Measurements from ENCODE around the gene APBA2. TPM values are rescaled to one million over a fixed set of nuclear protein-coding genes. Genes with fewer than 3 reads are reported as not detected.

The APBA2 gene
- total and polyA plus RNA-seq, 2 donors from 2014 or later: 1.0 to 6.1 TPM

DNA sequence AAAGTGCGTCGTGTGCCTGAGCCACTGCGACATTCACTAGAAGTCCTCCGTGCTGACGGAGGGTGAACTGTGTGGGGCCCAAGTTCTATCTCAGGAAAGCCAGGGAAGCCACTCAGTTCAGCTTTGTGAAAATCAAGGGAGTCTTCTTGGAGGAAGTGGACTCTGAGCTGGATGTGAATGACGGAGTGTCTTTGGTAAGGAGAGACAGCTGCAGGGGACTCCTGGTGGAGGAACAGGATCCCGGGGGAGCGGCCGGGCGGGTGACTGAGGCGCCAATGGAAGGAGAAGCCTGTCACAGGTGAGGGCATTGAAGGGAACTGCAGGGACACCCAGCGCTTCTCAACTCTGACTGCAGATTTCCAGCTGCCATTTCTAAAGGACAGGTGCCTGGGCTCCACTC, 75.6 kb downstream of the APBA2 start:
- H3K9ac ChIP-seq (ENCODE audit: low read length in 3 of 3): no peak overlapping the region
- no peak overlapping the region for H3K27ac ChIP-seq (ENCODE audit: low read depth in 2 of 2, low read length in 2 of 2)
- FAIRE-seq: no peak
- DNase-seq: no peak
- no peak overlapping the region for H3K4me3 ChIP-seq (ENCODE audit: low read length in 3 of 3)
- no peaks in the 10 kb centered on the region for H3K9me3 ChIP-seq (ENCODE audit: control insufficient read depth in 2 of 3, insufficient read depth in 1 of 3, low read length in 3 of 3)
- intact Hi-C loops (cut with DNase I): no loop called here
- no peaks in the 10 kb centered on the region for H3K27me3 ChIP-seq (ENCODE audit: control insufficient read depth, insufficient read depth, low read length)
- TF ChIP-seq, protein P1, sequence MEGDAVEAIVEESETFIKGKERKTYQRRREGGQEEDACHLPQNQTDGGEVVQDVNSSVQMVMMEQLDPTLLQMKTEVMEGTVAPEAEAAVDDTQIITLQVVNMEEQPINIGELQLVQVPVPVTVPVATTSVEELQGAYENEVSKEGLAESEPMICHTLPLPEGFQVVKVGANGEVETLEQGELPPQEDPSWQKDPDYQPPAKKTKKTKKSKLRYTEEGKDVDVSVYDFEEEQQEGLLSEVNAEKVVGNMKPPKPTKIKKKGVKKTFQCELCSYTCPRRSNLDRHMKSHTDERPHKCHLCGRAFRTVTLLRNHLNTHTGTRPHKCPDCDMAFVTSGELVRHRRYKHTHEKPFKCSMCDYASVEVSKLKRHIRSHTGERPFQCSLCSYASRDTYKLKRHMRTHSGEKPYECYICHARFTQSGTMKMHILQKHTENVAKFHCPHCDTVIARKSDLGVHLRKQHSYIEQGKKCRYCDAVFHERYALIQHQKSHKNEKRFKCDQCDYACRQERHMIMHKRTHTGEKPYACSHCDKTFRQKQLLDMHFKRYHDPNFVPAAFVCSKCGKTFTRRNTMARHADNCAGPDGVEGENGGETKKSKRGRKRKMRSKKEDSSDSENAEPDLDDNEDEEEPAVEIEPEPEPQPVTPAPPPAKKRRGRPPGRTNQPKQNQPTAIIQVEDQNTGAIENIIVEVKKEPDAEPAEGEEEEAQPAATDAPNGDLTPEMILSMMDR (IDR thresholded peaks at IDR 0.05; ENCODE audit: borderline replicate concordance, extremely low read depth, insufficient read depth): no peak
- no peaks in the 10 kb centered on the region for H3K4me1 ChIP-seq (ENCODE audit: control insufficient read depth in 2 of 3, insufficient read depth in 2 of 3, low read depth in 1 of 3, low read length in 3 of 3)
- no peaks in the 10 kb centered on the region for H3K36me3 ChIP-seq (ENCODE audit: control insufficient read depth in 2 of 3, insufficient read depth in 3 of 3, low read length in 3 of 3)

DNA sequence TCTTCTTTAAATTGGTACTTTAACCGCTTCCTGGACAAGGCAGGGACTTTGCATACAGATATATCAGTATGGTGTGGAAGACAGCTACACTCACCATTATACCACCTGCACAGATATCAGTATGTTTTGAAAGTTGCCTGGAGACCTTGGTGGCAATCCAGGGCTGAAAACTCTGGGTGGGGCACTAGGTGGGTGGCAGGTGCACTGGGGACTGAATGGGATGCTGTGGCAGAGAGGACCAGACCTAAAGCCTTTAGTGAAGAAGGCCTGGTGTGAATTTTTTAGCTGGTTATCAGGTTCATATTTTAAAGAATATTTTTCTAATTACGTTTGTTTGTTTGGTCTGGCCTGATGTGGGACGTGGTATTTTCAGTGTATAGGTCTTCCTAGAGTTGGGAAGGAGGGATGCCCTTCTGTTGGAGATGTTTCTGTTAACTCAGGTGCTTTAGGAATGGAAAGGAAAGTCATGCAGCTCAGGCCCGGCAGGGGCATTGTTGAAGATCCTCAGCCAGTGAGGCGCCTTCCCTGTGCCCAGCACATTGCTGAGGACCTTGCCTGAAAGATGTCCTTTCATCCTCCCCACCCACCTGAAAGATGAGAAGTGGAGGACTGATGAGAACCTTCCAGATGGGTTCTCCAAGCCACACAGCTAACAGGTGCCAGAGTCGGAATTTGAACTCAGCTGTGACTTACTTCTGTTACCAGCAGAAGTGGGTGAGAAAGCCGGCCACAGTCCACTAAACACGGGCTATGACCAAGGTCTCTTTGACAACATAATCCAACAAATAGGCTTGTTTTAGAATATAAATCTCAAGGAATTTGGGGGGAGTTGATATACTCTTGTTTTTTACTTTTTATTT, 77.3 kb downstream of the APBA2 start:
- Histone ChIP-seq H3K36me3 (ENCODE audit: control insufficient read depth in 2 of 3, insufficient read depth in 3 of 3, low read length in 3 of 3) (no peaks in the 10 kb centered on the region), H3K4me1 (ENCODE audit: control insufficient read depth in 2 of 3, insufficient read depth in 2 of 3, low read depth in 1 of 3, low read length in 3 of 3) (no peaks in the 10 kb centered on the region), H3K9ac (ENCODE audit: low read length in 3 of 3) (no peak overlapping the region), H3K27ac (ENCODE audit: low read depth in 2 of 2, low read length in 2 of 2) (no peak overlapping the region), H3K4me3 (ENCODE audit: low read length in 3 of 3) (no peak overlapping the region), H3K27me3 (ENCODE audit: control insufficient read depth, insufficient read depth, low read length) (no peaks in the 10 kb centered on the region), H3K9me3 (ENCODE audit: control insufficient read depth in 2 of 3, insufficient read depth in 1 of 3, low read length in 3 of 3) (no peaks in the 10 kb centered on the region)
- intact Hi-C loops (cut with DNase I): no loop called here
- DNase-seq: no peak
- TF ChIP-seq, protein P1 (IDR thresholded peaks at IDR 0.05; ENCODE audit: borderline replicate concordance, extremely low read depth, insufficient read depth): no peak
- no peak for FAIRE-seq

DNA sequence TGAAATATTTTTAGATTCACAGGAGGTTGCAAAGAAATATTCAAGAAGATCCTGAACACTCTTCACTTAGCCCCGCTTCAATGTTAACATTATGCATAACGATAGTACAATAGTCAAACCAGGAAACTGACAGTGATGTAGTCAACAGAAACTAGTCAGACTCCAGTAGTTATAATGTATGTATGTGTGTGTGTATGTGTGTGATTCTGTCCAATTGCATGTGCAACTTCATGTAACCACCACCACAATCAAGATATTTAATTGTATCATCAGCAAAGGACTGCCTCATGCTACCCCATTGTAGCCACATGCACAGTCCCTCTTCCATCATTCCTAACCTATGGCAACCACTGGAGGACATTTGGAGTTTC, 77.9 kb downstream of the APBA2 start:
- DNase-seq (no peak), FAIRE-seq (no peak)
- H3K9me3 ChIP-seq (ENCODE audit: control insufficient read depth in 2 of 3, insufficient read depth in 1 of 3, low read length in 3 of 3): no peaks in the 10 kb centered on the region
- H3K27ac ChIP-seq (ENCODE audit: low read depth in 2 of 2, low read length in 2 of 2): no peak overlapping the region
- no peak overlapping the region for H3K9ac ChIP-seq (ENCODE audit: low read length in 3 of 3)
- no peaks in the 10 kb centered on the region for H3K4me1 ChIP-seq (ENCODE audit: control insufficient read depth in 2 of 3, insufficient read depth in 2 of 3, low read depth in 1 of 3, low read length in 3 of 3)
- intact Hi-C loops (cut with DNase I): no loop called here
- no peaks in the 10 kb centered on the region for H3K27me3 ChIP-seq (ENCODE audit: control insufficient read depth, insufficient read depth, low read length)
- TF ChIP-seq, protein P1 (IDR thresholded peaks at IDR 0.05; ENCODE audit: borderline replicate concordance, extremely low read depth, insufficient read depth): no peak
- no peak overlapping the region for H3K4me3 ChIP-seq (ENCODE audit: low read length in 3 of 3)
- no peaks in the 10 kb centered on the region for H3K36me3 ChIP-seq (ENCODE audit: control insufficient read depth in 2 of 3, insufficient read depth in 3 of 3, low read length in 3 of 3)
